HepG2 (cell line): ENCODE data around the gene ACOT8. TPM values are rescaled to one million over a fixed set of nuclear protein-coding genes. Genes with fewer than 3 reads are reported as not detected.

Source experiments
- ATF3 ChIP-seq: sonication (generic); formaldehyde crosslinking; IDR thresholded peaks from 2 replicates; pipeline ENCODE4 v1.4.0; 2020; ENCODE audit warnings: missing genetic modification reagents
- CTCF ChIP-seq: sonication (generic); formaldehyde crosslinking; IDR thresholded peaks from 2 replicates; pipeline ENCODE4 v1.5.0; 2020; ENCODE audit warnings: mild to moderate bottlenecking, missing genetic modification reagents, moderate library complexity
- ELF1 ChIP-seq: sonication (generic); formaldehyde crosslinking; IDR thresholded peaks from 2 replicates; pipeline ENCODE4 v1.4.0; 2020; ENCODE audit warnings: missing genetic modification reagents
- MAZ ChIP-seq, 2 experiments: sonication (generic) in 1 of 2; formaldehyde crosslinking in 1 of 2; IDR thresholded peaks; 2 replicates each; pipeline versions ENCODE4 v1.5.0 to v1.6.1; 2012 to 2020; ENCODE audit warnings: low read depth in 2 of 2, mild to moderate bottlenecking in 2 of 2, borderline replicate concordance in 1 of 2, improper control_type of control experiment in 1 of 2, low read length in 1 of 2, missing genetic modification reagents in 1 of 2, moderate library complexity in 1 of 2
- PRDM10 ChIP-seq: sonication (generic); formaldehyde crosslinking; IDR thresholded peaks from 2 replicates; pipeline ENCODE4 v1.4.0; 2020; ENCODE audit warnings: low read depth, missing genetic modification reagents
- RELA ChIP-seq: sonication (generic); formaldehyde crosslinking; IDR thresholded peaks from 2 replicates; pipeline ENCODE4 v1.4.0; 2020; ENCODE audit warnings: missing genetic modification reagents
- SRF ChIP-seq: IDR thresholded peaks from 2 replicates; pipeline ENCODE4 v1.6.1; 2011; ENCODE audit warnings: mild to moderate bottlenecking, low read depth, low read length, moderate library complexity
- SRSF4 ChIP-seq: fragments of 200-400 bp; formaldehyde crosslinking; IDR thresholded peaks from one replicate; pipeline ENCODE4 v1.6.1; 2018; ENCODE audit warnings: mild to moderate bottlenecking, low read depth, low read length, moderate library complexity; ENCODE audit not compliant: poor library complexity, severe bottlenecking
- TCF7 ChIP-seq: sonication (generic); IDR thresholded peaks from 2 replicates; pipeline ENCODE4 v1.6.1; 2016; ENCODE audit warnings: antibody characterized with exemption, low read depth
- ZBED4 ChIP-seq: sonication (generic); formaldehyde crosslinking; IDR thresholded peaks from 2 replicates; pipeline ENCODE4 v1.4.0; 2020; ENCODE audit warnings: missing genetic modification reagents, borderline replicate concordance
- ZC3H4 ChIP-seq: sonication (generic); formaldehyde crosslinking; IDR thresholded peaks from 2 replicates; pipeline ENCODE4 v1.4.0; 2020; ENCODE audit warnings: missing genetic modification reagents, borderline replicate concordance
- ZNF101 ChIP-seq: sonication (generic); formaldehyde crosslinking; IDR thresholded peaks from 2 replicates; pipeline ENCODE4 v1.4.0; 2020; ENCODE audit warnings: mild to moderate bottlenecking, low read depth, missing genetic modification reagents, borderline replicate concordance
- ZNF264 ChIP-seq: sonication (generic); formaldehyde crosslinking; IDR thresholded peaks from 2 replicates; pipeline ENCODE4 v1.4.0; 2020; ENCODE audit warnings: missing genetic modification reagents
- ZNF614 ChIP-seq: IDR thresholded peaks from 2 replicates; pipeline ENCODE4 v1.6.1; 2018; ENCODE audit warnings: missing biosample characterization, missing genetic modification reagents, inconsistent platforms, borderline replicate concordance
- ZNF678 ChIP-seq: sonication (generic); formaldehyde crosslinking; IDR thresholded peaks from 2 replicates; pipeline ENCODE4 v1.4.0; 2020; ENCODE audit warnings: mild to moderate bottlenecking, missing genetic modification reagents
- polyA plus RNA-seq, 8 experiments: library from polyadenylated mRNA; depleted of rRNA in 3 of 8; stranded (reverse) in 7 of 8; unstranded in 1 of 8; fragments of >200 nt; fragmentation: Illumina TruSeq in 4 of 8; extraction: Trizol in 4 of 8; gene quantifications; 2 replicates each; pipeline versions ENCODE4 v1.2.1 to v1.2.3, GENCODE V29; 2011 to 2016; ENCODE audit warnings: low read depth in 4 of 8, missing spikeins in 1 of 8, mixed read lengths in 1 of 8; ENCODE audit not compliant: insufficient read depth in 1 of 8
- total RNA-seq, 5 experiments: library from RNA; depleted of rRNA; stranded (reverse); fragments of >200 nt; fragmentation: Illumina TruSeq; extraction: Trizol; gene quantifications; 2 replicates each; pipeline ENCODE4 v1.2.3, GENCODE V29; 2016; ENCODE audit warnings: low read depth in 1 of 5
- TF ChIP-seq, protein P1 (sequence below): IDR thresholded peaks from 2 replicates; pipeline ENCODE4 v1.6.1; 2016; ENCODE audit warnings: missing compliant biosample characterization, missing genetic modification reagents, borderline replicate concordance

Gene ACOT8
- total and polyA plus RNA-seq, 2 of the 13 experiments (the other 11 are each of a cell fraction or from before 2014, with no cell fraction given), result 31.4 to 45.5 TPM

- TF ChIP-seq ZBED4 (CRISPR knock-in tag), result no peak
- TF ChIP-seq ATF3 (CRISPR knock-in tag), result no peak
- TF ChIP-seq MAZ (IDR thresholded peaks at IDR 0.05; ENCODE audit: borderline replicate concordance, low read depth, low read length), result no peak
- 0 out of 2 replicates have a peak, but pooled peaks have one; percentile 39 for TF ChIP-seq MAZ (CRISPR knock-in tag; IDR thresholded peaks at IDR 0.05; ENCODE audit: low read depth)
- TF ChIP-seq ELF1 (CRISPR knock-in tag), result no peak
- TF ChIP-seq RELA (CRISPR knock-in tag), result no peak
- TF ChIP-seq ZC3H4 (CRISPR knock-in tag), result no peak
- no peak for TF ChIP-seq ZNF614
- no peak for TF ChIP-seq CTCF
- TF ChIP-seq ZNF678, result no peak
- 0 out of 2 replicates have a peak, but pooled peaks have one; percentile 22 for TF ChIP-seq ZNF264 (CRISPR knock-in tag)
- no peak for TF ChIP-seq PRDM10
- no peak for TF ChIP-seq TCF7
- no peak for TF ChIP-seq ZNF101
- TF ChIP-seq SRF, result no peak
- TF ChIP-seq, protein P1, sequence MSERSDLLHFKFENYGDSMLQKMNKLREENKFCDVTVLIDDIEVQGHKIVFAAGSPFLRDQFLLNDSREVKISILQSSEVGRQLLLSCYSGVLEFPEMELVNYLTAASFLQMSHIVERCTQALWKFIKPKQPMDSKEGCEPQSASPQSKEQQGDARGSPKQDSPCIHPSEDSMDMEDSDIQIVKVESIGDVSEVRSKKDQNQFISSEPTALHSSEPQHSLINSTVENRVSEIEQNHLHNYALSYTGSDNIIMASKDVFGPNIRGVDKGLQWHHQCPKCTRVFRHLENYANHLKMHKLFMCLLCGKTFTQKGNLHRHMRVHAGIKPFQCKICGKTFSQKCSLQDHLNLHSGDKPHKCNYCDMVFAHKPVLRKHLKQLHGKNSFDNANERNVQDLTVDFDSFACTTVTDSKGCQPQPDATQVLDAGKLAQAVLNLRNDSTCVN (CRISPR knock-in tag), result no peak
- TF ChIP-seq SRSF4, result no peak
Observed at GRCh38 chr20:45861221-45862075, 4.3 kb upstream of the ACOT8 start (continued).
